LNCAP (cell line): ENCODE results near the gene NIPBL.

Experiments used
- CTCF ChIP-seq: fragments of 450-650 bp; IDR thresholded peaks from 2 replicates; pipeline ENCODE4 v1.5.1; 2017; ENCODE audit warnings: mild to moderate bottlenecking

NIPBL gene

GRCh38 chr5:36844305-36844704, 32.3 kb upstream of the NIPBL start:
- no peak for TF ChIP-seq CTCF

GRCh38 chr5:36854402-36855140, 22.0 kb upstream of the NIPBL start:
- no peak for TF ChIP-seq CTCF

- no peak for TF ChIP-seq CTCF
These were observed 21.5 kb upstream of the NIPBL start for GRCh38 chr5:36855141-36855495.

- TF ChIP-seq CTCF = no peak
These were observed 14.7 kb upstream of the NIPBL start for GRCh38 chr5:36861871-36862270.

GRCh38 chr5:36870399-36871040, 6.0 kb upstream of the NIPBL start:
- TF ChIP-seq CTCF = peak; percentile 65

GRCh38 chr5:36874465-36874864, 2.1 kb upstream of the NIPBL start:
- no peak for TF ChIP-seq CTCF

- TF ChIP-seq CTCF = no peak
These were observed 1.3 kb upstream of the NIPBL start for GRCh38 chr5:36875051-36875789.
